Activated naive CD8-positive, alpha-beta T cell treated with anti-CD3 and anti-CD28 coated beads, Interleukin-2, amount 50 U/mL, for 16 hours (primary cell): ENCODE data around the gene PAK4.
A peak's percentile ranks its signal among the peaks of the same experiment; 100 is the strongest.
"Not testable (repeated sequence)": the region's sequence is repeated elsewhere in the genome, so short reads cannot be mapped to it uniquely, and the experiment has no call there.

Experiments
- DNase-seq: peaks from one replicate; pipeline ENCODE4 v3.0.0-alpha.2; 2020; ENCODE audit warnings: low read depth, low spot score

The PAK4 gene

GRCh38 chr19:39206122-39206521 lies 80.5 kb downstream of the PAK4 start:
- DNase-seq: no peak

DNA sequence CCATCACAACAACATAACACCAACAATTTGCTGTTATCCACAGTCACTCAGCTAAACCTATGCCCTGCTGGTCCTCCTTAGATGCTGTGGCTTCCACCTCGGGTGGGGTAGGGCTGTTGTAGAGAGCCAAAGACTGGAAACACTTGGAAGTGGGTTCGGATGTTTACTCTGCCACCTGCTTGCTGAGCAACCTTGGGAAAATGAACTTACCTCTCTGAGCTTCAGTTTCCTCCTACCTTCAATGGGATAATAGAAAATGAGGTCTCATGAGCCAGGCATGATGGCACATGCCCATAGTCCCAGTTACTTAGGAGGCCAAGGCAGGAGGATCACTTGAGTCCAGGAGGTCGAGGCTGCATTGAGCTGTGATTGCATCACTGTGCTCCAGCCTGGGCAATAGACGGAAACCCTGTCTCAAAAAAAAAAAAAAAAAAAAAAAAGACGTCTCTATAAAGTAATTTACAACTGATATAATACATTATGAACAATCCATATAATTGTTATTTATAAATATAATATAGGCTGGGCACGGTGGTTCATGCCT lies 81.8 kb downstream of the PAK4 start:
- DNase-seq: no peak

- no peak for DNase-seq
Observed at GRCh38 chr19:39208175-39208795, 82.7 kb downstream of the PAK4 start.

DNA sequence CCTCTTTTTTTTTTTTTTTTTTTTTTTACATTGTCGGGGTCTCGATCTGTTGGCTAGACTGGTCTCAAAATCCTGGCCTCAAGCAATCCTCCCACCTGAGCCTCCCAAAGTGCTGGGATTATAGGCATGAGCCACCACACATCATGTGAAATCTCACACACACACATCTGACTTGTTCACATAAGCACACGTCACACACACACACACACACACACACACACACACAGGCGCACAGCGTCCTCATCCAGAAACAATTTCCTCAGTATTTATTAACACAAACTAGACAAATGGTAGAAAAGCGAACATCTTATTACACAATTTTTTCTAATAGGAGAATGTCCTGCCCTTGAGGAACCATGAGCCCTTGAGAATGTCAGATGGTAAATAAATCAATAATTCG lies 83.6 kb downstream of the PAK4 start:
- DNase-seq: no peak

DNA sequence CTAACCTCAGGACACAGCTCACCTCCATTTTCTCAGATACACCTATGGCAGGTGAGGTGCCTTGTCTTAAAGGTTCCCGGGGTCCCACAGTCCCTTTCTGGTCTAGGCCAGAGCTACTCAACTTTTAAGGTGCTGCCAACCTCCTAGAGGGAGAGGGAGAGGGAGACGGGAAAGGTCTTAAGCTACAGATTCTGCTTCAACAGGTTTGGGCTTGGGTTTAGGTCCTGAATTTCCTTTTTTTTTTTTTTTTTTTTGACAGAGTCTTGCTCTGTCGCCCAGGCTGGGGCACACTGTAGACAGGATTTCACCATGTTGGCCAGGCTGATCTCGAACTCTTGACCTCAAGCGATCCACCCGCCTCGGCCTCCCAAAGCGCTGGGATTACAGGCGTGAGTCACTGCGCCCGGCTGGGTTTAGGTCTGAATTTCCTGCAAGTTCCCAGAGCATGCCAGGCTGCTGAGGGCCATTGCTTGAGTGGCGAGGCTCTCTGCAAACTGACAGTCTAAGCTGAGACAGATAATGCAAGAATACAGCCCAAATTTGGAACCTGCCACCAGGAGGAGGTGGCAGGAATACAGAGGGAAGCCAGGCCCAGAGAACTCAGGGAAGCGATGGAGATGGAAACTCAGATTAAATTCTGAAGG lies 86.3 kb downstream of the PAK4 start:
- no peak for DNase-seq

- peak; percentile 21 for DNase-seq
Observed at GRCh38 chr19:39212375-39212742, 86.8 kb downstream of the PAK4 start.

- not testable (repeated sequence) for DNase-seq
Observed at GRCh38 chr19:39215323-39215722, 89.7 kb downstream of the PAK4 start.

DNA sequence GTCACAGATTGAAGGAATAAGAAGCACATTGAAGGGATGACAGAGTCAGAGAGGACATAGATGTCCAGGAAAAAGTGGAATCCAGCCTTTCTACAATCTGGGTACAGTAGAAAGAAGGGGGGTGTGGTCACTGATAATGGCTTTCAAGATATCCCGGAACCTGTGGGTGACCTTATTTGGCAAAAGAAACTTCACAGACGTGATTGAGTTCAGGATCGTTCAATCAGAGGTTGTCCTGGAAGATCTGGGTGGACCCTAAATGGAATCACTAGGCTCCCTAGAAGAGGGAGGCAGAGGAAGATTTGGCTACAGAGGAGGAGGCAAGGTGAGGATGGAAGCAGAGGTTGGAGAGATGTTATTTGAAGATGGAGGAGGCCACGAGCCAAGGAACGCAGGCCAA lies 91.5 kb downstream of the PAK4 start:
- DNase-seq: no peak

GRCh38 chr19:39218230-39219007 lies 92.8 kb downstream of the PAK4 start:
- DNase-seq: no peak

- DNase-seq: not testable (repeated sequence)
Observed at GRCh38 chr19:39219108-39219507, 93.5 kb downstream of the PAK4 start.

DNA sequence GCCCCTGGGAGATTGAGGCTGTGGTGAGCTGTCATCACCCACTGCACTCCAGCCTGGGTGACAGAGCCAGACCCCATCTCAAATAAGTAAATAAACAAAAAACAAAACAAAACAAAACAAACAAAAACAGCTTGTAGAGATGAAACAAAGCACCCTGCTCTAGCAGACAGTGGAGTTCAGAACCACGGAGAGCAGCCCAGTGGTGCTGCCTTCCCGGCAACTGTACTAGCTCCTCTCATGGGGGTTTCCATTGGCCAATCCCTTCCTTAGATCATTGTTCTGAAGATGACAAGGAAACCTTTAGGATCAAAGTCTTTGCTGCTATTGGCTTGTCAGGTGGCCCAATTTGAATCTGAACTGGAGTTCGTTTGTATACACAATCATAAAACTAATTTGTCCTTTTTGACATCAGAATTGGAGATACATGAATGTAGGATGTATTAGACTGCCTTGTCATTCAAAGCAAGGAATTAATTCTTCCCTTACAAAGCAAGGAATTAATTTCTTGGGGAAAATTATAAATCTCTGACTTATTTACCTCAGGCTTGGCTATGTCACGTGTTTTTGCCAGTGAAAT lies 98.2 kb downstream of the PAK4 start:
- no peak for DNase-seq

DNA sequence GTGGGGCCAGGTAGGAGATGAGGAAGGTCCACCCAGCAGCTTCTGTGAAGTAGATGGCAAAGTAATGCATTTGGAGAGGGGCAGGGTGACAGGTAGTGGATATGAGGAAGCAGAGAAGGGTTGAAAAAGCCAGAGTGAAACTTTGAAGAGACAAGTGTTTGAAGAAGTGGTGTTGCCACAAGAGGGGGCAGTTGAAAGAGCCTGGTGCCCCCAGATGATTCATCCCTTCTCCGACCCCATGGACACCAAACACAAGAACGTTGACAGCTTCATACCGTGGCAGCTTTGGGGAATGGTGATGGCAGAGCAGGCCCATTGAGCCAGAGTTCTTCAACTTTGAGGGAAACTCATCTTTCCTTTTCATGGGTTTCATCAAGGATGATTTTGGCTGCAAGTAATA lies 99.3 kb downstream of the PAK4 start:
- DNase-seq: no peak
